Nucleus accumbens (tissue), 56 donors: ENCODE measurements around the gene TMEM269.
"Not testable (repeated sequence)": the region's sequence is repeated elsewhere in the genome, so short reads cannot be mapped to it uniquely, and the experiment has no call there.

Source experiments
- DNase-seq, 56 donors: peaks; one replicate each; lab custom pipeline; 2025; lab: John Stamatoyannopoulos, UW

Gene TMEM269

GRCh38 chr1:42768172-42768571 lies 16.6 kb upstream of the TMEM269 start:
- DNase-seq = no peak

GRCh38 chr1:42769811-42770210 lies 15.0 kb upstream of the TMEM269 start:
- no peak for DNase-seq

GRCh38 chr1:42773420-42773819 lies 11.4 kb upstream of the TMEM269 start:
- DNase-seq = no peak

- peak in 5 of 56 donors; percentile 3 to 18 (median 11) for DNase-seq
These were observed 9.8 kb upstream of the TMEM269 start for GRCh38 chr1:42774928-42775526.

GRCh38 chr1:42776502-42776901 lies 8.3 kb upstream of the TMEM269 start:
- DNase-seq = no peak

- DNase-seq = peak in 7 of 56 donors; percentile 4 to 44 (median 12)
These were observed 6.9 kb upstream of the TMEM269 start for GRCh38 chr1:42777852-42778251.

GRCh38 chr1:42779725-42780124 lies 5.1 kb upstream of the TMEM269 start:
- no peak for DNase-seq

GRCh38 chr1:42780176-42780575 lies 4.6 kb upstream of the TMEM269 start:
- DNase-seq = no peak

- DNase-seq = no peak
These were observed 1.7 kb upstream of the TMEM269 start for GRCh38 chr1:42783092-42783491.

- DNase-seq = no peak
These were observed 245 bp upstream of the TMEM269 start for GRCh38 chr1:42784547-42784945.

GRCh38 chr1:42786097-42786496 lies 1.3 kb downstream of the TMEM269 start:
- DNase-seq = no peak

GRCh38 chr1:42788021-42788420 lies 3.2 kb downstream of the TMEM269 start:
- no peak for DNase-seq

- no peak for DNase-seq
These were observed 9.0 kb downstream of the TMEM269 start for GRCh38 chr1:42793824-42794223.

GRCh38 chr1:42797414-42797813 lies 12.6 kb downstream of the TMEM269 start:
- DNase-seq = no peak

GRCh38 chr1:42797979-42798378 lies 13.2 kb downstream of the TMEM269 start:
- no peak for DNase-seq

GRCh38 chr1:42801832-42802473 lies 17.2 kb downstream of the TMEM269 start:
- DNase-seq = no peak

GRCh38 chr1:42806171-42806570 lies 21.4 kb downstream of the TMEM269 start:
- no peak for DNase-seq

- no peak for DNase-seq
These were observed 21.8 kb downstream of the TMEM269 start for GRCh38 chr1:42806593-42806992.

GRCh38 chr1:42807056-42807668 lies 22.4 kb downstream of the TMEM269 start:
- no peak for DNase-seq

- not testable (repeated sequence) for DNase-seq
These were observed 30.0 kb downstream of the TMEM269 start for GRCh38 chr1:42814815-42815214.

GRCh38 chr1:42815941-42816584 lies 31.3 kb downstream of the TMEM269 start:
- DNase-seq = peak in 3 of 56 donors; percentile 3 to 15 (median 7)
